HEK293T (cell line): Measurements from ENCODE around the gene RPL38.

Source experiments
- ARNT ChIP-seq: fragments of 450-650 bp; IDR thresholded peaks from 2 replicates; pipeline ENCODE4 v1.6.1; 2017; ENCODE audit warnings: mild to moderate bottlenecking
- FOXA1 ChIP-seq: fragments of 450-650 bp; IDR thresholded peaks from 2 replicates; pipeline ENCODE4 v1.6.1; 2016; ENCODE audit warnings: mild to moderate bottlenecking
- FOXK2 ChIP-seq: fragments of 450-650 bp; IDR thresholded peaks from 2 replicates; pipeline ENCODE4 v1.6.1; 2016; ENCODE audit warnings: mild to moderate bottlenecking
- FOXM1 ChIP-seq: fragments of 450-650 bp; IDR thresholded peaks from 2 replicates; pipeline ENCODE4 v1.6.1; 2017; ENCODE audit warnings: mild to moderate bottlenecking, borderline replicate concordance
- LEF1 ChIP-seq: fragments of 450-650 bp; IDR thresholded peaks from 2 replicates; pipeline ENCODE4 v1.6.1; 2017; ENCODE audit warnings: mild to moderate bottlenecking, borderline replicate concordance
- SUZ12 ChIP-seq: fragments of 450-650 bp; IDR thresholded peaks from 2 replicates; pipeline ENCODE4 v1.6.1; 2016; ENCODE audit warnings: mild to moderate bottlenecking
- TARDBP ChIP-seq: fragments of 450-650 bp; IDR thresholded peaks from 2 replicates; pipeline ENCODE4 v1.6.1; 2016
- TF ChIP-seq, protein P1 (sequence below): fragments of 450-650 bp; IDR thresholded peaks from 2 replicates; pipeline ENCODE4 v1.6.1; 2016

DNA sequence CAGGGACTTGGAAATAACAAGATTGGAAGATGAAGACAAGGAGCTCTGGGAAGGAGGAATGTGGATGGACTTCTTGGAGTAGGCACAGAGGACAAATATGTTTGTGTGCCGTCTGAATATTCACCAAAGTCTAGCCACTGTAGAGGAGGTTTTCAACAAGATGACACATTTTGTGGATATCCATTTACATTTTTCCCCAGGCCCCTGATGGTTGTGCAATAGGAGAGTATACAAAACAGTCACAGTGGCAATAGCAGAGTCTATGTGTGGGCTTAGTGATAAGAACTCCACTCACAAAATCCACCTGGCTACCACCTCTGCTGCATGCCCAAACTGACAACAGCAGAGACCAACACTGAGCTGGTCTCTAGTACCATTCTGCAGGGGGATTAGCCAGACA, 32.6 kb upstream of the RPL38 start:
- TF ChIP-seq, protein P1, sequence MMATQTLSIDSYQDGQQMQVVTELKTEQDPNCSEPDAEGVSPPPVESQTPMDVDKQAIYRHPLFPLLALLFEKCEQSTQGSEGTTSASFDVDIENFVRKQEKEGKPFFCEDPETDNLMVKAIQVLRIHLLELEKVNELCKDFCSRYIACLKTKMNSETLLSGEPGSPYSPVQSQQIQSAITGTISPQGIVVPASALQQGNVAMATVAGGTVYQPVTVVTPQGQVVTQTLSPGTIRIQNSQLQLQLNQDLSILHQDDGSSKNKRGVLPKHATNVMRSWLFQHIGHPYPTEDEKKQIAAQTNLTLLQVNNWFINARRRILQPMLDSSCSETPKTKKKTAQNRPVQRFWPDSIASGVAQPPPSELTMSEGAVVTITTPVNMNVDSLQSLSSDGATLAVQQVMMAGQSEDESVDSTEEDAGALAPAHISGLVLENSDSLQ, result no peak
- TF ChIP-seq FOXM1 (no peak), TARDBP (no peak), FOXK2 (no peak), SUZ12 (no peak), ARNT (no peak), FOXA1 (no peak), LEF1 (no peak)
